GM21367 (cell line): ENCODE data around the gene MORN1.

Experiments used
- ATAC-seq: cut with Tn5 transposase; IDR thresholded peaks from one replicate; pipeline ENCODE4 v1.9.1; 2021; ENCODE audit not compliant: unreplicated experiment

Gene MORN1

GRCh38 chr1:2422523-2422922 is 31.2 kb upstream of the MORN1 start:
- no peak for ATAC-seq

DNA sequence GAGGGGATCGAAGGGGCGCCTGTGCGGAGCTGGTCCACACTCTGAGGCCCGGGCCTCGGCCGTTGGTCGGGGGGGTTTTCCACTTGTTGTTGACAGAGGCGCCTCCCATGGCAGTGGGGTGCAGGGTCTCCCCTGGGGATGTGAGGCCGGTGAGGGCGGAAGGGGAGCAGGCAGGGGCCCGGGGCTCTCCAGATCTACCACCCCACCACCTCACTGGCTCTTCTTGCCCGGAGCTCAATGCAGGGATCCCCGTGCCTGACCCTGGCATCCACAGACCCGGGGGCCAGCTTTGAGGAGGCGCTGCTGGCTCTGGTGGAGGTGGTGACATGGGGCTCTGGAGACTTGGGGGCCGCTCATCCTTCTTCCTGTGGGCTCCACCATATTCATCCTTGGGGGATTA is 28.1 kb upstream of the MORN1 start:
- no peak for ATAC-seq

DNA sequence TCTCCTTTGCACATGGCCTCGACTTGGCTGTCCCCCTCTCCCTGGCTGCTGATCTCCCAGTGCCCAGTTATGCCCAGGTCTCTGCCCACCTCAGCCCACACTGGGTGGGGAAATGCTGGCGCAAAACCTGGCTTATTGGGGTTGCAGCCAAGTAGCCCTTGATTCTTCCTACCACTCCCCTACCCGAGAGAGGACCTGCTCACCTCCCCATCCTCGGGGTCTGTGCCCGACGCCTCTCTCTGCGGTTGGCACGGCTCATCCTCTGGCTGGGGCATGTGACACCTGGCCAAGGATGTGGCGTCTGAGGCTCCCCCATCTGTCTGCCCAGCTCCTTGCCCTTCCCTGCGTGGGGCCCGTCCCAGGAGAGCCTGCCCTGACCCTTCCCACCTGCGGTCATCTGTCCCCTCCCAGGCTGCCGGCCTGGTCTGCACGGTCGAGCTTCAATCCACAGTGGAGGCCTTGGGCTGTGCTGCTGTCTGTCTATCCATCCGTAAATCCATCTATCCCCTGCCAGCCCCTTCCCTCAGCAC is 27.5 kb upstream of the MORN1 start:
- no peak for ATAC-seq

- ATAC-seq: no peak
These were observed 26.5 kb upstream of the MORN1 start for GRCh38 chr1:2417833-2418225.

DNA sequence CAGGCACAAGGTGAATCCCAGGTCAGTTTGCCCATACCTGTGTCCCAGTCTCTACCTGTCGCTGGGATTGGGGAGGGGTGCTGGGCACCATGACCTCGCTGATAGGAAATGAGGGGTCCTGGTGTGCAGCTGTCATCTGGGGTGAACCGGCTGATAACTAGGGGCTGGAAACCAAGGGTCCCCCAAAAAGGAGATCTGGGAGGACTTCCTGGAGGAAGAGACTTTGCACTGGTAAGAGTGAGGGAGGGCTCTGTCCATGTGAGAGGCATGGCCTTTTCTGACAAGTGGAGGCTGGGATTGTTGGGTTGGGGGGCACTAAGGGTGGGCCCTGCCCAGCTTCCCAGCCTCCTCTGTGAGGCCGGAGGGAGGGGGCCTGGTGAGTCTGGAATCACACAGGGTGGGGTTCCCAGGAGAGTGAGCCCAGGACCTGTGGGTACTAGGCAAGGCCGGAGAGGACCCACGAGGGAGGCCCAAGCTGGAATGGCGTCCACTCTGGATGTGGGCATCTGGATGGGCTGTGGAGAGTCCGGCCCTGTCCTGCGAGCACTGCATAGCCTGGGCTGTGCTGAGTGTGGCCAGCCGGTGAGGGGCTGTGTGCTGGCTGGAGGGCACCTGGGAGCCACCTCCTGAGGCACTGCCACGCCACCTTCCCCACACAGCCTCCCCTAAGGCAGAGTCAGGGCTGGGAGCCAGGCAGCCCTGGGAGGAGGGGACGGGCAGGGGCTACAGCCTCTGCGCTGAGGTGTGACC is 25.9 kb upstream of the MORN1 start:
- no peak for ATAC-seq

DNA sequence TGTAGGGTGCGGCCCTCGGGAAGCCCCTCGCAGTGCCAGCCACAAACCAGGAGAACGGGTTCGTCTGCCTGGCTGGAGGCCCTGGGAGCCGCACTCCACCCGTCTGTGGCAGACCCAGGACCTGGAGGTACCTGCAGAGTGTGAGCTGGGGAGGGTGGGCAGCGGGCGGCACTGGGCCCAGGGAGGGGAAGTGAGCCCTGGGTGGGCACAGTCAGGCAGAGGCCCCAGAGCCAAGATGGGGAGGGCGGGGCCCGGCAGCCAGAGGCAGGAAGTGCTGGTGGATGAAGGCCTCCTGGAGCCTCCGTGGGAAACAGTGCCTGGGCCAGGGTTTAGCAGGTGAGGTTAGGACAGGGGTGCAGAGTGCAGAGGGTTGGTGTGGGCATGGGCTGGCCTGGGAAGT is 25.0 kb upstream of the MORN1 start:
- no peak for ATAC-seq

DNA sequence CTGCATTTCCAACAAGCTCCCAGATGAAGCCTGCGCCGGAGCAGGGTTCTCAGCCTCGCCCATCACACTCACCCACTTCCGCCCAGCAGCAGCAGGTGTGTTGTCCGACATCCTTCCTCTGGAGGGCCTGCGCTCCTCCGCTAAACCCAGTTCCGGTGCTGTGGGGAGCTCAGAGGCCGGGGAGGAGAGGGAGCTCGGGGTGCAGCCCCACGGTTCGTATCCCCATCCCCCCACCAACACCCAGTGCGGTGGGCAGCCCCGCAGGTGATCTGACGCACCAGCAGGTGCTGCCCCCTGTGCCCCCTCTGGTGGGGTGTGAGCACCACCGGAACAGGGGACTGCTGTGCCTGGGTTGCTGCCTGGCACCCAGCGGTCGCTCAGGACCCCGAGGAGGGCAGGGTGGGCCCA is 24.5 kb upstream of the MORN1 start:
- no peak for ATAC-seq

GRCh38 chr1:2415337-2415736 is 24.0 kb upstream of the MORN1 start:
- no peak for ATAC-seq

GRCh38 chr1:2414297-2414958 is 23.1 kb upstream of the MORN1 start:
- no peak for ATAC-seq

GRCh38 chr1:2413495-2414296 is 22.3 kb upstream of the MORN1 start:
- ATAC-seq: no peak

- ATAC-seq: peak; percentile 18
These were observed 21.6 kb upstream of the MORN1 start for GRCh38 chr1:2412773-2413494.

- peak; percentile 64 for ATAC-seq
These were observed 21.0 kb upstream of the MORN1 start, which contains the start of gene PEX10 for GRCh38 chr1:2412395-2412772. Gene PEX10, minus strand, starts transcription at chr1:2412564. Its CDS starts 62 bp downstream, at chr1:2412502.

GRCh38 chr1:2411801-2412394 is 20.5 kb upstream of the MORN1 start:
- ATAC-seq: peak; percentile 10

- no peak for ATAC-seq
These were observed 18.4 kb upstream of the MORN1 start for GRCh38 chr1:2409745-2410144.

- no peak for ATAC-seq
These were observed 17.5 kb upstream of the MORN1 start for GRCh38 chr1:2408859-2409276.

GRCh38 chr1:2408456-2408855 is 17.1 kb upstream of the MORN1 start:
- ATAC-seq: no peak

DNA sequence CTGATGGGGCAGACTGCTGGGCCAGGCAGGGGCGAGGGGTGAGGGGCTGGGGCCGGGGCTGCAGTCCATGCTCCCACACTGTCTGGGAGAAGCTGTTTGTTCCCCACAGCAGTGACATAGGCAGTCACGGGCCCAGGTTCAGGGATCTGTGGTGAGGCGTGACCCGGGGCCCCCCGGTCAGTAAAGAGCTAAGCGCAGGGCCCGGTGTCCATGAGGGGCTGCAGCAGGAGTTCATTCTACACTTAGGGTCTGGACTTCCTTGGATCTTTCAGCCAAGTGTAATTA is 16.6 kb upstream of the MORN1 start:
- no peak for ATAC-seq

- ATAC-seq: no peak
These were observed 16.0 kb upstream of the MORN1 start for GRCh38 chr1:2407166-2407990.

- no peak for ATAC-seq
These were observed 15.2 kb upstream of the MORN1 start for GRCh38 chr1:2406451-2407041.
